Ectodermal cell (in vitro differentiated cells): Measurements from ENCODE around the gene CS.
"Not testable (repeated sequence)": the region's sequence is repeated elsewhere in the genome, so short reads cannot be mapped to it uniquely, and the experiment has no call there.

Experiments used
- H3K27ac ChIP-seq: 2 replicates; pipeline ENCODE4 v1.7.0; 2013; ENCODE audit warnings: mild to moderate bottlenecking, low read depth, low read length; ENCODE audit not compliant: insufficient read depth, poor library complexity, severe bottlenecking
- H3K27me3 ChIP-seq: 2 replicates; pipeline ENCODE4 v1.7.0; 2013; ENCODE audit warnings: mild to moderate bottlenecking, low read length; ENCODE audit not compliant: insufficient read depth, control insufficient read depth, poor library complexity, severe bottlenecking
- H3K36me3 ChIP-seq: one replicate; pipeline ENCODE4 v1.7.0; 2013; ENCODE audit warnings: low read length; ENCODE audit not compliant: control insufficient read depth, insufficient read depth
- H3K4me1 ChIP-seq: one replicate; pipeline ENCODE4 v1.7.0; 2013; ENCODE audit warnings: low read length; ENCODE audit not compliant: control insufficient read depth, insufficient read depth
- H3K4me3 ChIP-seq: 2 replicates; pipeline ENCODE4 v1.7.0; 2013; ENCODE audit warnings: low read depth, low read length, control low read depth; ENCODE audit not compliant: insufficient read depth
- H3K9me3 ChIP-seq: 2 replicates; pipeline ENCODE4 v1.7.0; 2013; ENCODE audit warnings: mild to moderate bottlenecking, low read length, moderate library complexity; ENCODE audit not compliant: control insufficient read depth
- WGBS, 2 experiments: methylation state at CpG; one replicate each; pipeline ENCODE4 v1.1.7; 2013; ENCODE audit warnings: missing lambda C conversion rate in 2 of 2; 5-methylcytosine and 5-hydroxymethylcytosine counted together

The CS gene

GRCh38 chr12:56262955-56263354 lies 37.2 kb downstream of the CS start:
- WGBS, 2 experiments = 89 to 92% methylated on average over 7 of the region's 7 CpGs
- H3K4me1 ChIP-seq = peaks cover 15% of the 10 kb centered on the region
- not testable (repeated sequence) for H3K9me3 ChIP-seq, H3K36me3 ChIP-seq, H3K27ac ChIP-seq, H3K4me3 ChIP-seq, H3K27me3 ChIP-seq

- H3K4me1 ChIP-seq = peaks cover 17% of the 10 kb centered on the region
- H3K9me3 ChIP-seq = no peaks in the 10 kb centered on the region
- H3K27ac ChIP-seq = no peak overlapping the region
- 93 to 96% methylated on average over 5 of the region's 5 CpGs for WGBS, 2 experiments
- H3K27me3 ChIP-seq = no peaks in the 10 kb centered on the region
- no peaks in the 10 kb centered on the region for H3K36me3 ChIP-seq
- no peak overlapping the region for H3K4me3 ChIP-seq
Observed at GRCh38 chr12:56261503-56262232, 38.5 kb downstream of the CS start.

DNA sequence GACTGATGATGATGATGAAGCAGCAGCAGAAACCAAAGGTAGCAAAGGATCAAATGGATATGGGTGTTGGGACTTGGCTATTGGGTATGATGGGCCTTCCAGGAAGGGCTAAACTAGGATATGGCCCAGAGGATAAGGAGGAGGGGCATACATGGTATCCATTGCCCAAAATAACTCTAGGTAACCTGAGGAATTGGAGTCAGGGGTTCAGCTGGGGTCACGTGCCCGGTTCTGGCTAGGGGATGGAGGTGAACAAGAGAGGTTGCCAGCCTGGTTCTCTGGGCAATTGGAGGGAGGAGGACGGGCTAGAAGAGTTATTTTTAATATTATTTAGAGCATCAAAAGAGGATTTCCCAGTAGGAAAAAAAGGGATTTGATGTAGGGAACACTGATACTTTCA lies 39.2 kb downstream of the CS start:
- WGBS, 2 experiments = 87 to 91% methylated on average over 3 of the region's 3 CpGs
- no peak overlapping the region for H3K27ac ChIP-seq

GRCh38 chr12:56260380-56260779 lies 39.8 kb downstream of the CS start:
- peaks cover 18% of the 10 kb centered on the region for H3K4me1 ChIP-seq
- 88% methylated on average over 8 of the region's 8 CpGs for WGBS, 2 experiments
- H3K4me3 ChIP-seq = no peak overlapping the region
- no peaks in the 10 kb centered on the region for H3K27me3 ChIP-seq
- H3K36me3 ChIP-seq = peaks cover 8% of the 10 kb centered on the region
- H3K27ac ChIP-seq = no peak overlapping the region
- no peaks in the 10 kb centered on the region for H3K9me3 ChIP-seq

More for the DNA sequence above, 39.2 kb downstream of the CS start:
- no peaks in the 10 kb centered on the region for H3K9me3 ChIP-seq
- peaks cover 2% of the 10 kb centered on the region for H3K36me3 ChIP-seq
- H3K4me3 ChIP-seq = no peak overlapping the region
- peaks cover 18% of the 10 kb centered on the region for H3K4me1 ChIP-seq
- no peaks in the 10 kb centered on the region for H3K27me3 ChIP-seq

- Histone ChIP-seq H3K27me3 (no peaks in the 10 kb centered on the region), H3K4me1 (peaks cover 18% of the 10 kb centered on the region), H3K36me3 (peaks cover 22% of the 10 kb centered on the region), H3K9me3 (no peaks in the 10 kb centered on the region), H3K27ac (no peak overlapping the region), H3K4me3 (peak overlapping the region; percentile 96)
- WGBS, 2 experiments = 41 to 49% methylated on average over 9 of the region's 9 CpGs
Observed at GRCh38 chr12:56258820-56259183, 41.3 kb downstream of the CS start.

GRCh38 chr12:56258068-56258819 lies 41.9 kb downstream of the CS start, which contains the start of gene ANKRD52:
Gene ANKRD52 (minus strand): TSS chr12:56258384. CDS start chr12:56258269, 115 bp downstream.
- H3K27ac ChIP-seq = peak within 1 kb of the TSS; percentile 8
- H3K27me3 ChIP-seq = no peaks in the 10 kb centered on the region
- peak within 1 kb of the TSS; percentile 96 for H3K4me3 ChIP-seq
- no peaks in the 10 kb centered on the region for H3K9me3 ChIP-seq
- 0% methylated on average over 75 to 78 of the region's 78 CpGs for WGBS, 2 experiments
- H3K4me1 ChIP-seq = peaks cover 18% of the 10 kb centered on the region
- H3K36me3 ChIP-seq = peaks cover 27% of the 10 kb centered on the region

DNA sequence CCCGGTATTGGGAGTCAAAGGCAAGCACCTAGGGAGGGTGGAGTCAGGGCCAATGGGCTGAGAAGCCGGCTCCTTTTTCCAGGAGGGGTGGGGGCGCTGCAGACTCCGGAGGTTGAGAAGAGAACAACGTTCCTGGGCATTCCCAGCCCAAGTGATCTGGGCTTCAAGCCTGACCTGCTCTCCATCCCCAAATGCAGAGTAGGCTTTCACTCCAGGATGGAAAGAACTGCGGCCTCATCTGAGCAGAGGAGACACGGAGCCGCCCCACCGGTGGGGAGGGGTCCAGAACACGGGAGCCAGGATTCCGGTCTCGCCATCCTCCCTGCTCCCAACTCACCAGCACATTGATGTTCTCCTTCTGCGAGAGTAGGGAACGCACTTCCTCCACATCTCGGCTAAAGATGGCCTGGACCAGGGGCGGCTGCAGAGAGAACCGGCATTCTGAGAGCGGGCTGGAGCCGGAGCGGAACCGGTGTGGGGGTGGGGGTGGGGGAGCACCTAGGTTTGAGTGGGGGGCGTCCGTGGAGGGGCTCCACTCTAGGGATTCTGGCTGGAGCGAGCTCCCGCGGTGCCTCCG lies 42.6 kb downstream of the CS start:
- Histone ChIP-seq H3K36me3 (peaks cover 33% of the 10 kb centered on the region), H3K9me3 (no peaks in the 10 kb centered on the region), H3K27ac (peak overlapping the region; percentile 8), H3K4me3 (peak overlapping the region; percentile 96), H3K27me3 (no peaks in the 10 kb centered on the region), H3K4me1 (peaks cover 18% of the 10 kb centered on the region)
- 0 to 1% methylated on average over 27 of the region's 27 CpGs for WGBS, 2 experiments

DNA sequence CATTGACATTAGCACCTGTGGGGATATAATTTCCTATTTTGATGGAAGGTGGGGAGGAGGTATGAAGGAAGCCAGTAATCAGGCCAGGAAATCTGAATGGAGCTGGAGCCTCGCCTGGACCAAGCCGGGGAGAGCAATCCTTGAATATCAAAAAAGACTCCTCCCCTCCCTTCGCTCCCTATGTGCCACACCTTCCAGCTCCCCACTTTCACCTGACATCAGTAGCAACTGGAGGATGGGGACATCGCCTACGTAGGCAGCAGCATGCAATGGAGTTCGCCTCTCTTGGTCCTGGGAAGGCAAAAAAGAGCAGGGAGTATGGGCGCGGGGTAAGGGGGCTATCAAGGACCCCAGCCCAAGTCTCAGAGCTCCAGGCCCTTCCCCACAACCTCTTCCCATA lies 43.1 kb downstream of the CS start:
- H3K36me3 ChIP-seq = peaks cover 38% of the 10 kb centered on the region
- WGBS, 2 experiments = 32 to 38% methylated on average over 8 of the region's 8 CpGs
- H3K4me1 ChIP-seq = peaks cover 18% of the 10 kb centered on the region
- no peaks in the 10 kb centered on the region for H3K9me3 ChIP-seq
- H3K27me3 ChIP-seq = no peaks in the 10 kb centered on the region
- peak overlapping the region; percentile 96 for H3K4me3 ChIP-seq
- H3K27ac ChIP-seq = no peak overlapping the region

DNA sequence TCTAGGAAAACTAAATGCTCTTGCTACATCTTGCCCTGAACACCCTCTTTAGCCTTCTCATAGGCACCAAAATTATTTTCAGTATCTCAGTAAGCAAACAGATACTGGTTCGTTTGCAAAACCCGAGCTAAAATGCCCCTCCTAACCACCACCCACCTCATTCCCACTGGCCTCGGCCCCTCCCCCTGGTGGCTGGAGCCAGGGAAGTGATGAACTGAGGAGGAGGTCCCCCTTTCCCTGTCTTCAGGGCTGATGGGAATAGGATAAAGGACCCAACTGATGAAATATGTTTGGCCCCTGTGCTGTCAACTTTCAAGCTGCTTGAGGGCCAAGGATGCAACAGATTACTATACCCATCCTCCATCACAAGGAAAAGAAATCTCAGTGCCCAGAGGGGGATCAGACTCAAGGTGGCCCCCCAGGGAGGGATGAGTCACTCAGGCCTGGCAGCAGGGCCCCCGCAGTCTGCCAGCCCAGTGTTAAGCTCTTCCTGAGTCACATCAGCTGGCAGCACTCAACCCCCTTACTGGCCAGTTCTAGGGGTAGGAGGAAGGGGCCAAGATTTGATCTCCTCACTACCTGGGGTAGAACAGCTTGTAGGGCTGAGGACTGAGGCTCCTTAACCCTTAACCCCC lies 43.7 kb downstream of the CS start:
- WGBS, 2 experiments = 58 to 60% methylated on average over 3 to 4 of the region's 4 CpGs
- H3K4me1 ChIP-seq = peaks cover 18% of the 10 kb centered on the region
- peaks cover 44% of the 10 kb centered on the region for H3K36me3 ChIP-seq
- H3K4me3 ChIP-seq = peak overlapping the region; percentile 96
- no peaks in the 10 kb centered on the region for H3K27me3 ChIP-seq
- no peak overlapping the region for H3K27ac ChIP-seq
- no peaks in the 10 kb centered on the region for H3K9me3 ChIP-seq

DNA sequence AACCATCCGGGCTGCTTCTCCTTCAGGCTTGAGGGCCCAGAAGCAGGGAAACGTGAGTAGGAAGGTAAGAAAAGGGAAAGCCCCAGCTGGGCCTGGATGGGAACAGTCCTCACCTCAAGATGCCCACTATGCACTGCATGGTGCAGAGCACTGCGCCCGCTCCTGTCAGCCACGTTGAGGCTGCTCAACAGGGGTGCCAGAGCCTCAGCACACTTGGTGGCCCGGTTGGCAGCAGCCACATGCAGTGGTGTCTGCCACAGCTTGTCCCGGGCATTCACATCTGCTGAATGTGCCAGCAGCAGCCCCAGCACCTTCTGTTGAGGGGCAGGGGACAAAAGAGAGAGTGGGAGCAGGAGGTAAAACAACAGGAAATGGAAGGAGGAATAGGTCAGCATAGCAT lies 44.5 kb downstream of the CS start:
- 94 to 96% methylated on average over 7 of the region's 7 CpGs for WGBS, 2 experiments
- Histone ChIP-seq H3K27me3 (no peaks in the 10 kb centered on the region), H3K4me1 (peaks cover 18% of the 10 kb centered on the region), H3K4me3 (no peak overlapping the region), H3K36me3 (peaks cover 45% of the 10 kb centered on the region), H3K9me3 (no peaks in the 10 kb centered on the region), H3K27ac (no peak overlapping the region)
